ENCODE data around the gene MC1R. TPM values are rescaled to one million over a fixed set of nuclear protein-coding genes. Genes with fewer than 3 reads are reported as not detected.

MC1R gene
- total and polyA plus RNA-seq, 7 donors: 0.18 to 1.8 (median 0.77) TPM

- ATAC-seq (no peak), DNase-seq (no peak)
- no peaks in the 10 kb centered on the region for H3K9me3 ChIP-seq
- peaks cover 3% of the 10 kb centered on the region for H3K4me1 ChIP-seq
- no peak overlapping the region for H3K27ac ChIP-seq
- 95 to 98% (median 95%) methylated on average over 10 to 12 of the region's 12 CpGs for WGBS, 3 donors
- intact Hi-C loops (cut with DNase I): no loop called here
- H3K27me3 ChIP-seq (ENCODE audit: insufficient read depth in 3 of 3, low read length in 2 of 3): no peaks in the 10 kb centered on the region
- no peak for TF ChIP-seq CTCF (IDR thresholded peaks at IDR 0.05)
- H3K4me3 ChIP-seq: no peak overlapping the region
- peaks cover 0 to 17% of the 10 kb centered on the region in 2 donors for H3K36me3 ChIP-seq (ENCODE audit: insufficient read depth in 1 of 2, low read depth in 1 of 2)
Measured at GRCh38 chr16:89952049-89952448, 33.4 kb downstream of the MC1R start.

- intact Hi-C loops (cut with DNase I): no loop called here
- Histone ChIP-seq H3K4me1 (peaks cover 3% of the 10 kb centered on the region), H3K36me3 (ENCODE audit: insufficient read depth in 1 of 2, low read depth in 1 of 2) (peaks cover 0 to 22% of the 10 kb centered on the region in 2 donors), H3K4me3 (no peak overlapping the region), H3K27me3 (ENCODE audit: insufficient read depth in 3 of 3, low read length in 2 of 3) (no peaks in the 10 kb centered on the region), H3K27ac (no peak overlapping the region), H3K9me3 (no peaks in the 10 kb centered on the region)
- DNase-seq (no peak), ATAC-seq (no peak)
- no peak for TF ChIP-seq CTCF (IDR thresholded peaks at IDR 0.05)
- WGBS, 3 donors: 81 to 94% (median 85%) methylated on average over 4 to 6 of the region's 6 CpGs
Measured at GRCh38 chr16:89952551-89952950, 33.9 kb downstream of the MC1R start.

GRCh38 chr16:89953671-89954406 is 35.2 kb downstream of the MC1R start:
- no peak for ATAC-seq
- Histone ChIP-seq H3K4me3 (no peak overlapping the region), H3K36me3 (ENCODE audit: insufficient read depth in 1 of 2, low read depth in 1 of 2) (peaks cover 0 to 35% of the 10 kb centered on the region in 2 donors), H3K27me3 (ENCODE audit: insufficient read depth in 3 of 3, low read length in 2 of 3) (no peaks in the 10 kb centered on the region), H3K9me3 (no peaks in the 10 kb centered on the region), H3K4me1 (no peaks in the 10 kb centered on the region), H3K27ac (no peak overlapping the region)
- intact Hi-C loops (cut with DNase I): no loop called here
- no peak for TF ChIP-seq CTCF (IDR thresholded peaks at IDR 0.05)
- WGBS, 3 donors: 91 to 96% (median 93%) methylated on average over 11 of the region's 11 CpGs
- no peak for DNase-seq

- no peak for TF ChIP-seq CTCF (IDR thresholded peaks at IDR 0.05)
- H3K9me3 ChIP-seq: no peaks in the 10 kb centered on the region
Measured at GRCh38 chr16:89954462-89954861, 35.8 kb downstream of the MC1R start.

More at GRCh38 chr16:89954462-89954861, 35.8 kb downstream of the MC1R start:
- intact Hi-C loops (cut with DNase I): no loop called here
- no peaks in the 10 kb centered on the region for H3K27me3 ChIP-seq (ENCODE audit: insufficient read depth in 3 of 3, low read length in 2 of 3)
- DNase-seq (no peak), ATAC-seq (no peak)
- WGBS, 3 donors: 91 to 93% (median 92%) methylated on average over 15 of the region's 15 CpGs
- no peak overlapping the region for H3K4me3 ChIP-seq
- H3K4me1 ChIP-seq: no peaks in the 10 kb centered on the region
- H3K27ac ChIP-seq: no peak overlapping the region
- H3K36me3 ChIP-seq (ENCODE audit: insufficient read depth in 1 of 2, low read depth in 1 of 2): peaks cover 0 to 41% of the 10 kb centered on the region in 2 donors

Measured in psoas muscle (tissue), 8 donors.